Endothelial cell of umbilical vein (primary cell): ENCODE data around the gene PRR5L.

Source experiments
- FOS ChIP-seq: IDR thresholded peaks from 2 replicates; pipeline ENCODE4 v1.6.1; 2011; ENCODE audit warnings: mild to moderate bottlenecking, low read length, moderate library complexity, borderline replicate concordance; ENCODE audit not compliant: insufficient read depth
- GATA2 ChIP-seq: IDR thresholded peaks from 2 replicates; pipeline ENCODE4 v1.7.0; 2011; ENCODE audit warnings: low read depth, mild to moderate bottlenecking, moderate library complexity, mixed read lengths, low read length; ENCODE audit not compliant: insufficient read length, insufficient read depth
- JUN ChIP-seq: IDR thresholded peaks from 2 replicates; pipeline ENCODE4 v1.6.1; 2011; ENCODE audit warnings: borderline replicate concordance, low read depth; ENCODE audit not compliant: insufficient read length, insufficient read depth
- MYC ChIP-seq: IDR thresholded peaks from one replicate; pipeline ENCODE4 v1.6.1; 2011; ENCODE audit warnings: mild to moderate bottlenecking, low read depth, low read length
- POLR2A ChIP-seq: IDR thresholded peaks from 2 replicates; pipeline ENCODE4 v1.6.1; 2012; ENCODE audit warnings: low read depth, mild to moderate bottlenecking, control low read depth, low read length
- POLR2AphosphoS5 ChIP-seq: IDR thresholded peaks from 2 replicates; pipeline ENCODE4 v1.6.1; 2012; ENCODE audit warnings: low read depth, mild to moderate bottlenecking, control low read depth, low read length, moderate library complexity; ENCODE audit not compliant: insufficient read depth
- TF ChIP-seq, protein P1 (sequence below), 2 donors: IDR thresholded peaks; 1 replicate in 1 of 2; 2 replicates in 1 of 2; pipeline ENCODE4 v1.5.1; 2011; ENCODE audit warnings: low read length in 2 of 2, mild to moderate bottlenecking in 2 of 2, moderate library complexity in 2 of 2, control low read depth in 1 of 2, inconsistent platforms in 1 of 2, low read depth in 1 of 2; ENCODE audit not compliant: insufficient read depth in 1 of 2; ENCODE audit errors: extremely low read depth in 1 of 2
- TF ChIP-seq, protein P2 (sequence below): IDR thresholded peaks from 2 replicates; pipeline ENCODE4 v1.6.1; 2011; ENCODE audit not compliant: insufficient read depth, insufficient read length

DNA sequence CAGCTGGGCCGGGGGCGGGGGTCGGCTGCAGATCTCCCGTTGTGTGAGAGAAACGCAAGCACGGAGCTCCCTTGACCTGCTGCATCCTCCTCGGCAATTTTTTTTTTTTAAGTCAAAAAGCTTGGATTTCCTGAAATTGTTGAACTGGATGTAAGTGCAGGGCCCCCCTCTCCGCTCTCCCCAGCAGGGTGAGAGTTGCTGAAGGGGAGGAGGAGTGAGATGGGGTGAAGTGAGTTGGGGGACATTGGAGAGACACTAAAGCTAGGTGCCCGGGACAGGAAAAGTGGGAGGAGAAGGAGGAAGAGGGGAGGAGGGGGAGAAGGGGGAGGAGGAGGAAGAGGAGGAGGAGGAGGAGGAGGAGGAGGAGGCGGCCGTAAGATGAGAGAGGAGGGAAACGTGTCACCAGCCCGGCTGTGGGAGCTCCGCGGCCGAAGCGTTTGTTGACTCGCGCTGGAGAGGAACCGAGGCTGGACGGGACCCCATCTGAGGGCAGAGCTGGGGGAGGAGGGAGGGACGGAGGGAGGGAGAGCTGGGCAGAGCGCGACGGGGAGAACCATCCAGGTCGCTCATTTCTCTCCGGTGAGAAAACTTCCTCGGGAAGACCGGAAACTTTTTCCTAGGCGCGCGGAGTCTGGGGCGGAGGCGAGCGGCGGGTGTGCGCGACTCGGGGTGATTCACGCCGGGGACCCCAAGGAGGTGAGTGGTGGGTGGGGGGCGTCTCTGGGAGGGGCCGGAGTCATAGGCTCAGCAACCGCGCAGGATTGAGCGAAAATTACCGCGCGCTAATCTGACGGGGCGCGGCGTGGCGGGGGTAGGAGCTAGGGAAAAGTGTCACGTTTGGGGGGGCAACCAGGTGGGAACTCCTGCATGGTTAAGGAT lies 80.2 kb downstream of the PRR5L start:
- TF ChIP-seq, protein P1, sequence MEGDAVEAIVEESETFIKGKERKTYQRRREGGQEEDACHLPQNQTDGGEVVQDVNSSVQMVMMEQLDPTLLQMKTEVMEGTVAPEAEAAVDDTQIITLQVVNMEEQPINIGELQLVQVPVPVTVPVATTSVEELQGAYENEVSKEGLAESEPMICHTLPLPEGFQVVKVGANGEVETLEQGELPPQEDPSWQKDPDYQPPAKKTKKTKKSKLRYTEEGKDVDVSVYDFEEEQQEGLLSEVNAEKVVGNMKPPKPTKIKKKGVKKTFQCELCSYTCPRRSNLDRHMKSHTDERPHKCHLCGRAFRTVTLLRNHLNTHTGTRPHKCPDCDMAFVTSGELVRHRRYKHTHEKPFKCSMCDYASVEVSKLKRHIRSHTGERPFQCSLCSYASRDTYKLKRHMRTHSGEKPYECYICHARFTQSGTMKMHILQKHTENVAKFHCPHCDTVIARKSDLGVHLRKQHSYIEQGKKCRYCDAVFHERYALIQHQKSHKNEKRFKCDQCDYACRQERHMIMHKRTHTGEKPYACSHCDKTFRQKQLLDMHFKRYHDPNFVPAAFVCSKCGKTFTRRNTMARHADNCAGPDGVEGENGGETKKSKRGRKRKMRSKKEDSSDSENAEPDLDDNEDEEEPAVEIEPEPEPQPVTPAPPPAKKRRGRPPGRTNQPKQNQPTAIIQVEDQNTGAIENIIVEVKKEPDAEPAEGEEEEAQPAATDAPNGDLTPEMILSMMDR (IDR thresholded peaks at IDR 0.05; ENCODE audit: extremely low read depth in 1 of 2, insufficient read depth in 1 of 2, low read depth in 1 of 2, low read length in 2 of 2), result no peak
- TF ChIP-seq, protein P2, sequence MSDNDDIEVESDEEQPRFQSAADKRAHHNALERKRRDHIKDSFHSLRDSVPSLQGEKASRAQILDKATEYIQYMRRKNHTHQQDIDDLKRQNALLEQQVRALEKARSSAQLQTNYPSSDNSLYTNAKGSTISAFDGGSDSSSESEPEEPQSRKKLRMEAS, result no peak
- TF ChIP-seq JUN (no peak), POLR2A (no peak), POLR2AphosphoS5 (no peak), MYC (no peak), FOS (no peak), GATA2 (no peak)
